A549 (cell line): ENCODE measurements around the gene ZNF576. TPM values are rescaled to one million over a fixed set of nuclear protein-coding genes. Genes with fewer than 3 reads are reported as not detected.

ENCODE experiments used
- ATAC-seq, 2 experiments: fragments of 200-7000 bp in 1 of 2; fragments of >200 bp in 1 of 2; cut with Nextera tagmentation in 1 of 2; cut with Tn5 transposase in 1 of 2; 3 replicates each; pipeline versions ENCODE4 v1.8.0 to v1.9.1; 2018 to 2020; ENCODE audit warnings: mild to moderate bottlenecking in 1 of 2, moderate library complexity in 1 of 2
- CTCF ChIA-PET: fragments of 300-600 bp; sonication (Branson Sonifier 250); formaldehyde crosslinking; extraction: SDS; loops from one replicate; lab custom pipeline; 2021; ENCODE audit warnings: antibody characterized with exemption, inconsistent platforms; lab: Yijun Ruan, JAX
- POLR2A ChIA-PET: fragments of 350-600 bp; formaldehyde crosslinking; extraction: SDS; loops from one replicate; lab custom pipeline; 2021; ENCODE audit warnings: antibody characterized with exemption, inconsistent platforms; lab: Yijun Ruan, JAX
- DNase-seq, 2 experiments: peaks; one replicate each; pipeline versions ENCODE4 v3.0.0 to v3.0.0-alpha.2; 2011 to 2016; ENCODE audit warnings: low read depth in 1 of 2, low spot score in 1 of 2
- FAIRE-seq: peaks from 2 replicates; lab custom pipeline; 2011; peaks lifted over from hg19 to GRCh38; lab: Jason Lieb, UNC
- H3K27ac ChIP-seq, 2 experiments: fragments of >200 bp; sonication (Bioruptor Twin); formaldehyde crosslinking; 3 replicates each; pipeline ENCODE4 v1.5.1; 2016 to 2017
- H3K4me1 ChIP-seq: fragments of >200 bp; sonication (Bioruptor Twin); formaldehyde crosslinking; 3 replicates; pipeline ENCODE4 v1.6.1; 2016
- H3K4me2 ChIP-seq: fragments of >200 bp; sonication (Bioruptor Twin); formaldehyde crosslinking; 3 replicates; pipeline ENCODE4 v1.6.1; 2016
- H3K4me3 ChIP-seq: fragments of >200 bp; sonication (Bioruptor Twin); formaldehyde crosslinking; 3 replicates; pipeline ENCODE4 v1.5.1; 2016
- H3K9me3 ChIP-seq: fragments of >200 bp; sonication (Bioruptor Twin); formaldehyde crosslinking; 3 replicates; pipeline ENCODE4 v1.6.1; 2016
- ATOH8 ChIP-seq: fragments of 250-450 bp; sonication (Bioruptor Pico); IDR thresholded peaks from 2 replicates; pipeline ENCODE4 v1.5.0; 2020; ENCODE audit warnings: low read depth, mild to moderate bottlenecking, moderate library complexity
- BHLHE40 ChIP-seq: IDR thresholded peaks from 2 replicates; pipeline ENCODE4 v1.6.1; 2012; ENCODE audit warnings: low read depth, low read length, inconsistent platforms
- FOSL2 ChIP-seq, 2 experiments: fragments of 450-650 bp in 1 of 2; fragments of >200 bp in 1 of 2; sonication (Bioruptor Twin) in 1 of 2; formaldehyde crosslinking; IDR thresholded peaks; 2 replicates each; pipeline versions ENCODE4 v1.5.0 to v1.6.1; 2016 to 2020; ENCODE audit warnings: mild to moderate bottlenecking in 1 of 2, moderate library complexity in 1 of 2
- HOXA7 ChIP-seq: fragments of 250-450 bp; sonication (Bioruptor Pico); IDR thresholded peaks from 2 replicates; pipeline ENCODE4 v1.5.0; 2020; ENCODE audit warnings: mild to moderate bottlenecking, moderate library complexity
- KDM1A ChIP-seq: fragments of 200-600 bp; sonication (generic); IDR thresholded peaks from 2 replicates; pipeline ENCODE4 v1.6.1; 2016; ENCODE audit warnings: low read depth, mild to moderate bottlenecking
- KDM5A ChIP-seq: fragments of 200-600 bp; sonication (generic); IDR thresholded peaks from 2 replicates; pipeline ENCODE4 v1.6.1; 2016; ENCODE audit warnings: antibody characterized with exemption, mild to moderate bottlenecking
- MAZ ChIP-seq: fragments of 150-350 bp; IDR thresholded peaks from 2 replicates; pipeline ENCODE4 v1.6.1; 2014; ENCODE audit warnings: antibody characterized with exemption, low read depth, low read length, borderline replicate concordance
- MYC ChIP-seq: IDR thresholded peaks from 2 replicates; pipeline ENCODE4 v1.6.1; 2012; ENCODE audit warnings: mild to moderate bottlenecking, inconsistent platforms, low read length, improper control_type of control experiment, borderline replicate concordance
- NPAS2 ChIP-seq: fragments of 250-450 bp; sonication (Bioruptor Pico); IDR thresholded peaks from 2 replicates; pipeline ENCODE4 v1.8.0; 2022; ENCODE audit warnings: mild to moderate bottlenecking, moderate library complexity, borderline replicate concordance
- NR3C1 ChIP-seq: fragments of >200 bp; sonication (Bioruptor Twin); formaldehyde crosslinking; IDR thresholded peaks from 3 replicates; pipeline ENCODE4 v1.6.1; 2017
- PBX3 ChIP-seq: IDR thresholded peaks from 2 replicates; pipeline ENCODE4 v1.6.1; 2012
- PHF8 ChIP-seq: fragments of 200-600 bp; sonication (generic); IDR thresholded peaks from 2 replicates; pipeline ENCODE4 v1.6.1; 2016; ENCODE audit warnings: low read depth, mild to moderate bottlenecking, antibody characterized with exemption, moderate library complexity, borderline replicate concordance
- RAD21 ChIP-seq, 2 experiments: fragments of >200 bp in 1 of 2; sonication (Bioruptor Twin) in 1 of 2; formaldehyde crosslinking in 1 of 2; IDR thresholded peaks in 1 of 2; conservative IDR thresholded peaks in 1 of 2; 2 replicates in 1 of 2; 3 replicates in 1 of 2; pipeline ENCODE4 v1.6.1; 2012 to 2018; ENCODE audit warnings: inconsistent platforms in 1 of 2
- RFX5 ChIP-seq: fragments of 450-650 bp; IDR thresholded peaks from 2 replicates; pipeline ENCODE4 v1.7.1; 2014; ENCODE audit warnings: antibody characterized with exemption, mild to moderate bottlenecking, moderate library complexity
- SMC3 ChIP-seq: fragments of >200 bp; sonication (Bioruptor Twin); formaldehyde crosslinking; IDR thresholded peaks from 3 replicates; pipeline ENCODE4 v1.6.1; 2018; ENCODE audit warnings: inconsistent platforms
- SREBF2 ChIP-seq: fragments of 450-650 bp; IDR thresholded peaks from 2 replicates; pipeline ENCODE4 v1.6.1; 2014; ENCODE audit warnings: mild to moderate bottlenecking, moderate library complexity
- TP53 ChIP-seq: fragments of 250-450 bp; sonication (Bioruptor Pico); IDR thresholded peaks from 2 replicates; pipeline ENCODE4 v1.5.0; 2021; ENCODE audit warnings: mild to moderate bottlenecking, moderate library complexity
- ZNF302 ChIP-seq: fragments of 250-450 bp; sonication (Bioruptor Pico); IDR thresholded peaks from 2 replicates; pipeline ENCODE4 v1.9.0; 2021; ENCODE audit warnings: inconsistent platforms, mild to moderate bottlenecking, moderate library complexity
- ZSCAN20 ChIP-seq: fragments of 250-450 bp; sonication (Bioruptor Pico); IDR thresholded peaks from 2 replicates; pipeline ENCODE4 v1.8.0; 2022; ENCODE audit warnings: mild to moderate bottlenecking, moderate library complexity
- WGBS: methylation state at CpG from one replicate; pipeline ENCODE4 v1.1.6; 2017; ENCODE audit errors: missing lambda C conversion rate; 5-methylcytosine and 5-hydroxymethylcytosine counted together
- polyA plus RNA-seq, 4 experiments: library from polyadenylated mRNA; depleted of rRNA in 3 of 4; stranded (reverse); fragments of >200 nt; fragmentation: RNase III in 1 of 4; extraction: RNeasy Plus Mini Kit Qiagen cat#74134 plus additional on column Dnase treatment in 1 of 4; gene quantifications; 2 replicates in 3 of 4; 3 replicates in 1 of 4; pipeline ENCODE4 v1.2.3, GENCODE V29; 2011 to 2017

ZNF576 gene
- polyA plus RNA-seq, 2 of the 4 experiments (the other 2 are of a cell fraction): 10.6 to 16.5 TPM

GRCh38 chr19:43609872-43610271, 13.5 kb downstream of the ZNF576 start:
- ChIA-PET CTCF (interaction anchor here (0.8 to 2.4 kb wide), 4 partner anchors 10 to 158 kb away, joined by 3 to 7 read pairs (median 4); no protein-coding TSS in a partner anchor), POLR2A (no interaction called here)
- Histone ChIP-seq H3K4me3 (no peak overlapping the region), H3K4me2 (no peak overlapping the region), H3K9me3 (no peaks in the 10 kb centered on the region), H3K4me1 (peaks cover 6% of the 10 kb centered on the region; the same call in 2 of the 3 replicates), H3K27ac (no peak overlapping the region)
- ATAC-seq (no peak), FAIRE-seq (no peak), DNase-seq (no peak)
- WGBS: 81% methylated on average over 7 of the region's 7 CpGs
- TF ChIP-seq FOSL2 (IDR thresholded peaks at IDR 0.05) (no peak), FOSL2 (CRISPR knock-in tag; IDR thresholded peaks at IDR 0.05) (no peak), PBX3 (no peak), MYC (no peak), RAD21 (conservative IDR thresholded peaks at IDR 0.05 in 1 of 2, IDR thresholded peaks at IDR 0.05 in 1 of 2) (no peak), ATOH8 (CRISPR knock-in tag) (no peak), SREBF2 (no peak), BHLHE40 (no peak), TP53 (CRISPR knock-in tag) (no peak), NPAS2 (CRISPR knock-in tag) (no peak), MAZ (no peak), SMC3 (no peak), KDM1A (no peak), ZSCAN20 (no peak), PHF8 (no peak), RFX5 (no peak)

GRCh38 chr19:43610493-43610892, 14.1 kb downstream of the ZNF576 start:
- peak in 1 of 2 experiments; percentile 20 for DNase-seq
- POLR2A ChIA-PET: no interaction called here
- Histone ChIP-seq H3K4me3 (no peak overlapping the region), H3K4me2 (no peak overlapping the region), H3K27ac (no peak overlapping the region), H3K4me1 (peaks cover 6% of the 10 kb centered on the region; the same call in 2 of the 3 replicates)
- no peak for FAIRE-seq
- no peak for TF ChIP-seq ATOH8 (CRISPR knock-in tag)
- TF ChIP-seq ZNF302: no peak
- TF ChIP-seq HOXA7 (CRISPR knock-in tag): no peak
- no peak for TF ChIP-seq NR3C1
- TF ChIP-seq KDM5A: no peak
- TF ChIP-seq, all 56 proteins: peak for 0
- ATAC-seq: peak; percentile 27 to 53; a peak in 3 of 6 replicates
- WGBS: 37% methylated on average over 3 of the region's 3 CpGs
- no peaks in the 10 kb centered on the region for H3K9me3 ChIP-seq
- CTCF ChIA-PET: interaction anchor here (0.9 to 2.4 kb wide), 3 partner anchors 11 to 157 kb away, joined by 3 to 7 read pairs (median 4); no protein-coding TSS in a partner anchor

- 94% methylated on average over 3 of the region's 3 CpGs for whole genome bisulfite sequencing
- peaks cover 6% of the 10 kb centered on the region; the same call in 2 of the 3 replicates for H3K4me1 ChIP-seq
- TF ChIP-seq RAD21 (conservative IDR thresholded peaks at IDR 0.05 in 1 of 2, IDR thresholded peaks at IDR 0.05 in 1 of 2): no peak
- CTCF ChIA-PET: interaction anchor here (1.2 kb wide), 1 partner anchor 57 kb away, joined by 4 read pairs; no protein-coding TSS in a partner anchor
- DNase-seq (no peak), ATAC-seq (no peak), FAIRE-seq (no peak)
- no peak within 1 kb of the TSS for H3K27ac ChIP-seq
- H3K4me3 ChIP-seq: no peak within 1 kb of the TSS
- no peaks in the 10 kb centered on the region for H3K9me3 ChIP-seq
- POLR2A ChIA-PET: interaction anchor here (1.0 kb wide), 1 partner anchor 15 kb away, joined by 4 read pairs; the partner anchor contains the start of genes IRGQ and ZNF576
- no peak within 1 kb of the TSS for H3K4me2 ChIP-seq
These were observed 15.4 kb downstream of the ZNF576 start, which contains the start of gene SRRM5 for GRCh38 chr19:43611788-43612187. SRRM5 (plus strand) TSS chr19:43612088; CDS start chr19:43612122, 34 bp downstream.
